Adrenal gland (tissue), 5 donors: ENCODE data around the gene MPP2.

Experiments
- POLR2A ChIP-seq, 2 donors: fragments of 450-650 bp; IDR thresholded peaks; one replicate each; pipeline ENCODE4 v1.6.1; 2017; ENCODE audit warnings: antibody characterized with exemption in 2 of 2, mild to moderate bottlenecking in 2 of 2, moderate library complexity in 1 of 2
- TF ChIP-seq, protein P1 (sequence below), 6 experiments: fragments of 450-650 bp in 4 of 6; fragments of 200-600 bp in 2 of 6; sonication (generic) in 1 of 6; IDR thresholded peaks; 1 replicate in 5 of 6; 2 replicates in 1 of 6; pipeline versions ENCODE4 v1.5.1 to v1.8.0; 2016 to 2021; ENCODE audit warnings: antibody characterized with exemption in 6 of 6, mild to moderate bottlenecking in 2 of 6, moderate library complexity in 1 of 6
- donor health status: DM: no; HTN: no; CAD: no.

DNA sequence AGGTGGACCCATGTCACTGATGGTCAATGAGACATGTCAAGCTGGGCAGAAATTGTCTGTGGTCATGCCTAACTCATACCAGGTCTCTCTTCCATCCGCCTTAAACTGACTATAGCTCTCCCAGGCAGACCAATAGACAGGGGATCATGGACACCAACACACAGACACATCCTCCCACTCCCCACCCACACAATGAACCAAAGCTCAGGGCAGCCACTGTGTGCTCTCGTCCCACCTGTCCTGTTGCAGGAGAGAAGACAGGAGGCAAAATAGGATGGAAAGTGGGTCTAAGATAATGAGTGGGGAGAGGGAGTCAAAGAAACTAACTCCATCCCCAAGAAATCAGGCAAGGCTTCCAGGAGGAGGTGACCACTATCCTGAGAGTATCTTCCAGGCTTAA is 43.2 kb upstream of the MPP2 start:
- TF ChIP-seq, protein P1, sequence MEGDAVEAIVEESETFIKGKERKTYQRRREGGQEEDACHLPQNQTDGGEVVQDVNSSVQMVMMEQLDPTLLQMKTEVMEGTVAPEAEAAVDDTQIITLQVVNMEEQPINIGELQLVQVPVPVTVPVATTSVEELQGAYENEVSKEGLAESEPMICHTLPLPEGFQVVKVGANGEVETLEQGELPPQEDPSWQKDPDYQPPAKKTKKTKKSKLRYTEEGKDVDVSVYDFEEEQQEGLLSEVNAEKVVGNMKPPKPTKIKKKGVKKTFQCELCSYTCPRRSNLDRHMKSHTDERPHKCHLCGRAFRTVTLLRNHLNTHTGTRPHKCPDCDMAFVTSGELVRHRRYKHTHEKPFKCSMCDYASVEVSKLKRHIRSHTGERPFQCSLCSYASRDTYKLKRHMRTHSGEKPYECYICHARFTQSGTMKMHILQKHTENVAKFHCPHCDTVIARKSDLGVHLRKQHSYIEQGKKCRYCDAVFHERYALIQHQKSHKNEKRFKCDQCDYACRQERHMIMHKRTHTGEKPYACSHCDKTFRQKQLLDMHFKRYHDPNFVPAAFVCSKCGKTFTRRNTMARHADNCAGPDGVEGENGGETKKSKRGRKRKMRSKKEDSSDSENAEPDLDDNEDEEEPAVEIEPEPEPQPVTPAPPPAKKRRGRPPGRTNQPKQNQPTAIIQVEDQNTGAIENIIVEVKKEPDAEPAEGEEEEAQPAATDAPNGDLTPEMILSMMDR (IDR thresholded peaks at IDR 0.05) = no peak
- TF ChIP-seq POLR2A (IDR thresholded peaks at IDR 0.05) = no peak
